ENCODE results near the gene DUOXA2.

The DUOXA2 gene

DNA sequence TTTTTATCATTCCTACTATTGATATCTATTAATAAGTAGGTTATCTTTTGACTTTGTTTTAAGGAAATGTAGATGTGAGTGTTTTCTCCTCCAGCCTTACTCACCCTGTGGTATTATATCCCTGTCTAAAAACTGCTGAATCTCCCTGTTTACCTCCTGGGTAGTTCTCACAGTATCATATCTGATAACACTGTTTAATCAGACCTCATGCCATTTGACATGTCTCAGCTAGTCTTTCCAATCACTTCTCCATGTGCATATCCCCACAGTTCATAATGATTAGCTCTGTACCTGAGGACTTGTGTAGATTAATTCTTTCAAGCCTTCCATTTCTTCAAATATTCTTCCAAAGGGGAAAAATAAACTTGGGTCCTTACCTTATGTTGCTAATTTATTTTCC, 30.9 kb upstream of the DUOXA2 start:
- TF ChIP-seq, protein P1, sequence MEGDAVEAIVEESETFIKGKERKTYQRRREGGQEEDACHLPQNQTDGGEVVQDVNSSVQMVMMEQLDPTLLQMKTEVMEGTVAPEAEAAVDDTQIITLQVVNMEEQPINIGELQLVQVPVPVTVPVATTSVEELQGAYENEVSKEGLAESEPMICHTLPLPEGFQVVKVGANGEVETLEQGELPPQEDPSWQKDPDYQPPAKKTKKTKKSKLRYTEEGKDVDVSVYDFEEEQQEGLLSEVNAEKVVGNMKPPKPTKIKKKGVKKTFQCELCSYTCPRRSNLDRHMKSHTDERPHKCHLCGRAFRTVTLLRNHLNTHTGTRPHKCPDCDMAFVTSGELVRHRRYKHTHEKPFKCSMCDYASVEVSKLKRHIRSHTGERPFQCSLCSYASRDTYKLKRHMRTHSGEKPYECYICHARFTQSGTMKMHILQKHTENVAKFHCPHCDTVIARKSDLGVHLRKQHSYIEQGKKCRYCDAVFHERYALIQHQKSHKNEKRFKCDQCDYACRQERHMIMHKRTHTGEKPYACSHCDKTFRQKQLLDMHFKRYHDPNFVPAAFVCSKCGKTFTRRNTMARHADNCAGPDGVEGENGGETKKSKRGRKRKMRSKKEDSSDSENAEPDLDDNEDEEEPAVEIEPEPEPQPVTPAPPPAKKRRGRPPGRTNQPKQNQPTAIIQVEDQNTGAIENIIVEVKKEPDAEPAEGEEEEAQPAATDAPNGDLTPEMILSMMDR (conservative IDR thresholded peaks at IDR 0.05; ENCODE audit: low read length): no peak
- Histone ChIP-seq H3K4me2 (ENCODE audit: low read depth, low read length, poor library complexity, severe bottlenecking) (no peak overlapping the region), H3K36me3 (ENCODE audit: insufficient read depth, low read length) (no peaks in the 10 kb centered on the region), H3K9me2 (replicated peaks; ENCODE audit: low read depth, low read length) (no peaks in the 10 kb centered on the region), H3K79me2 (ENCODE audit: insufficient read depth, low read length) (no peaks in the 10 kb centered on the region), H3K9ac (ENCODE audit: low read depth, low read length, poor library complexity, severe bottlenecking) (no peak overlapping the region), H3K4me1 (ENCODE audit: insufficient read depth, low read length, poor library complexity, severe bottlenecking) (no peaks in the 10 kb centered on the region), H3K27me3 (ENCODE audit: insufficient read depth, low read length, poor library complexity, severe bottlenecking) (no peaks in the 10 kb centered on the region), H3F3A (ENCODE audit: low read depth) (no peaks in the 10 kb centered on the region), H3K9me3 (ENCODE audit: insufficient read depth, low read depth, low read length) (no peaks in the 10 kb centered on the region), H2AFZ (ENCODE audit: low read length) (no peak overlapping the region), H3K4me3 (ENCODE audit: low read length, poor library complexity, severe bottlenecking) (no peak overlapping the region), H4K20me1 (ENCODE audit: insufficient read depth, low read length, poor library complexity, severe bottlenecking) (no peaks in the 10 kb centered on the region)

DNA sequence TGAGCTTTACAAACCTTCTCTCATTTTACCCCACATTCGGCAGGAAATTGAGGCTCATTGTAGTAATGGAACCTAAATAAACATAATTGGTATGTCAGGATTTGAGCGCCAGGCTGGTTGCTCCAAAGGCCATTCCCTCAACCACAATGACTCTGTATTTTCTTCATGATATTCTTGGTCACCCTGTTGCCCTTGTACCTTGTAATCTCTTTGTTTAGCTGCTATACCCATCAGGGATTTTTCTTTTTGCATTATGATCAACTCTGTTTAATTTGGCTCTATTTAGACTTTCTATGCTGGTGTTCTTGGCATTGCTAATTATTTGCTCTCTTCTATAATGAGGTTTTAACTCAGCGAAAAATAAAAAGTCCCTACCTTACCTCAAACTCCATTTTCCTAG, 30.0 kb upstream of the DUOXA2 start:
- H3K4me3 ChIP-seq (ENCODE audit: low read length, poor library complexity, severe bottlenecking): no peak overlapping the region
- no peak overlapping the region for H2AFZ ChIP-seq (ENCODE audit: low read length)
- no peak for TF ChIP-seq EZH2phosphoT487 (IDR thresholded peaks at IDR 0.05; ENCODE audit: borderline replicate concordance)
- TF ChIP-seq, protein P1 (conservative IDR thresholded peaks at IDR 0.05; ENCODE audit: low read length): no peak
- H3K9me3 ChIP-seq (ENCODE audit: insufficient read depth, low read depth, low read length): no peaks in the 10 kb centered on the region
- H3F3A ChIP-seq (ENCODE audit: low read depth): no peaks in the 10 kb centered on the region
- H3K36me3 ChIP-seq (ENCODE audit: insufficient read depth, low read length): no peaks in the 10 kb centered on the region
- H3K79me2 ChIP-seq (ENCODE audit: insufficient read depth, low read length): no peaks in the 10 kb centered on the region
- H3K9me2 ChIP-seq (replicated peaks; ENCODE audit: low read depth, low read length): no peaks in the 10 kb centered on the region
- H4K20me1 ChIP-seq (ENCODE audit: insufficient read depth, low read length, poor library complexity, severe bottlenecking): no peaks in the 10 kb centered on the region
- no peak overlapping the region for H3K4me2 ChIP-seq (ENCODE audit: low read depth, low read length, poor library complexity, severe bottlenecking)
- H3K4me1 ChIP-seq (ENCODE audit: insufficient read depth, low read length, poor library complexity, severe bottlenecking): no peaks in the 10 kb centered on the region
- H3K9ac ChIP-seq (ENCODE audit: low read depth, low read length, poor library complexity, severe bottlenecking): no peak overlapping the region
- no peaks in the 10 kb centered on the region for H3K27me3 ChIP-seq (ENCODE audit: insufficient read depth, low read length, poor library complexity, severe bottlenecking)

DNA sequence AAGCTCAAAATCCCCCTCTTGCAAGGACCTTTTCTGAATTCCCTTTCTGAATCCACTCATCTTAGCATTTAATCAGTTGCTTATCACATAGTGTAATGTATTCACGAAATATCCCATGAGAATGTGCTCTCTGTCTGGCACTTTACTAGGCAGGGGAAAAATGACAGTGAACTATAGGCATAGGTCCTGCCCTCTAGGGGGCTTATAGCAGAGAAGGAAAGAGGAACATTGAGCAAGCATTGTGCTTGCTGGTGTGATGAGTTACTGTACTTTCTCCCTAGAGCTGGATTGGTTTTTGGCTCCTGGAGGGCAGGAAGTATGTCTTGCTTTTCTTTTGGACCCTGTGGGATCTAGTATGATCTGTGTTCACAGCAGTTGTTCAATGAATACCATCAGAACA, 26.6 kb upstream of the DUOXA2 start:
- Histone ChIP-seq H3K9ac (ENCODE audit: low read depth, low read length, poor library complexity, severe bottlenecking) (no peak overlapping the region), H4K20me1 (ENCODE audit: insufficient read depth, low read length, poor library complexity, severe bottlenecking) (no peaks in the 10 kb centered on the region), H3F3A (ENCODE audit: low read depth) (no peaks in the 10 kb centered on the region), H3K9me2 (replicated peaks; ENCODE audit: low read depth, low read length) (no peaks in the 10 kb centered on the region), H3K27me3 (ENCODE audit: insufficient read depth, low read length, poor library complexity, severe bottlenecking) (no peaks in the 10 kb centered on the region), H3K79me2 (ENCODE audit: insufficient read depth, low read length) (no peaks in the 10 kb centered on the region), H3K4me2 (ENCODE audit: low read depth, low read length, poor library complexity, severe bottlenecking) (no peak overlapping the region), H3K4me3 (ENCODE audit: low read length, poor library complexity, severe bottlenecking) (no peak overlapping the region), H2AFZ (ENCODE audit: low read length) (no peak overlapping the region), H3K9me3 (ENCODE audit: insufficient read depth, low read depth, low read length) (no peaks in the 10 kb centered on the region), H3K36me3 (ENCODE audit: insufficient read depth, low read length) (no peaks in the 10 kb centered on the region), H3K4me1 (ENCODE audit: insufficient read depth, low read length, poor library complexity, severe bottlenecking) (no peaks in the 10 kb centered on the region)
- TF ChIP-seq, protein P1 (conservative IDR thresholded peaks at IDR 0.05; ENCODE audit: low read length): no peak
- no peak for TF ChIP-seq EZH2phosphoT487 (IDR thresholded peaks at IDR 0.05; ENCODE audit: borderline replicate concordance)
